ENCODE results near the gene CBX1. TPM values are rescaled to one million over a fixed set of nuclear protein-coding genes. Genes with fewer than 3 reads are reported as not detected.

Gene CBX1
- total RNA-seq, 1 donor from 2014 or later = 22.1 TPM

- DNase-seq (ENCODE audit: low read depth) = no peak
- TF ChIP-seq CTCF (IDR thresholded peaks at IDR 0.05; ENCODE audit: insufficient read depth, low read length, severe bottlenecking) = no peak
- Histone ChIP-seq H3K36me3 (ENCODE audit: control insufficient read depth, insufficient read depth, low read length) (peaks cover 38% of the 10 kb centered on the region), H3K4me3 (ENCODE audit: low read depth, low read length) (no peak overlapping the region), H3K27me3 (ENCODE audit: control insufficient read depth, insufficient read depth, low read length) (no peaks in the 10 kb centered on the region)
- FAIRE-seq = peak; percentile 55
Measured at GRCh38 chr17:48055531-48056245, 45.6 kb downstream of the CBX1 start.

GRCh38 chr17:48054238-48055185, 46.8 kb downstream of the CBX1 start:
- Histone ChIP-seq H3K4me3 (ENCODE audit: low read depth, low read length) (peak overlapping the region; percentile 27), H3K36me3 (ENCODE audit: control insufficient read depth, insufficient read depth, low read length) (peaks cover 30% of the 10 kb centered on the region), H3K27me3 (ENCODE audit: control insufficient read depth, insufficient read depth, low read length) (no peaks in the 10 kb centered on the region)
- no peak for TF ChIP-seq CTCF (IDR thresholded peaks at IDR 0.05; ENCODE audit: insufficient read depth, low read length, severe bottlenecking)
- FAIRE-seq (no peak), DNase-seq (ENCODE audit: low read depth) (peak; percentile 90)

- Histone ChIP-seq H3K27me3 (ENCODE audit: control insufficient read depth, insufficient read depth, low read length) (no peaks in the 10 kb centered on the region), H3K4me3 (ENCODE audit: low read depth, low read length) (no peak overlapping the region), H3K36me3 (ENCODE audit: control insufficient read depth, insufficient read depth, low read length) (peaks cover 23% of the 10 kb centered on the region)
- FAIRE-seq = no peak
- no peak for DNase-seq (ENCODE audit: low read depth)
- TF ChIP-seq CTCF (IDR thresholded peaks at IDR 0.05; ENCODE audit: insufficient read depth, low read length, severe bottlenecking) = no peak
Measured at GRCh38 chr17:48053758-48054237, 47.5 kb downstream of the CBX1 start.

GRCh38 chr17:48052956-48053757, 48.1 kb downstream of the CBX1 start:
- Histone ChIP-seq H3K4me3 (ENCODE audit: low read depth, low read length) (peak overlapping the region; percentile 3), H3K36me3 (ENCODE audit: control insufficient read depth, insufficient read depth, low read length) (peaks cover 22% of the 10 kb centered on the region), H3K27me3 (ENCODE audit: control insufficient read depth, insufficient read depth, low read length) (no peaks in the 10 kb centered on the region)
- no peak for TF ChIP-seq CTCF (IDR thresholded peaks at IDR 0.05; ENCODE audit: insufficient read depth, low read length, severe bottlenecking)
- DNase-seq (ENCODE audit: low read depth) = no peak
- no peak for FAIRE-seq

- no peak for DNase-seq (ENCODE audit: low read depth)
Measured at GRCh38 chr17:48051706-48052486, 49.4 kb downstream of the CBX1 start.

More at GRCh38 chr17:48051706-48052486, 49.4 kb downstream of the CBX1 start:
- no peak for TF ChIP-seq CTCF (IDR thresholded peaks at IDR 0.05; ENCODE audit: insufficient read depth, low read length, severe bottlenecking)
- Histone ChIP-seq H3K27me3 (ENCODE audit: control insufficient read depth, insufficient read depth, low read length) (no peaks in the 10 kb centered on the region), H3K4me3 (ENCODE audit: low read depth, low read length) (peak overlapping the region; percentile 9), H3K36me3 (ENCODE audit: control insufficient read depth, insufficient read depth, low read length) (peaks cover 17% of the 10 kb centered on the region)
- no peak for FAIRE-seq
